Glutamatergic neuron (in vitro differentiated cells): ENCODE results near the gene ZNF862. TPM values are rescaled to one million over a fixed set of nuclear protein-coding genes. Genes with fewer than 3 reads are reported as not detected.

Source experiments
- DNase-seq: peaks from one replicate; pipeline ENCODE4 v3.0.0; 2022
- H3K27ac Mint-ChIP-seq: one replicate; pipeline ENCODE4 v1.8.0; 2020; ENCODE audit warnings: mild to moderate bottlenecking, mixed read lengths, inconsistent platforms; ENCODE audit not compliant: unreplicated experiment
- H3K27me3 Mint-ChIP-seq: one replicate; pipeline ENCODE4 v1.8.0; 2020; ENCODE audit warnings: mild to moderate bottlenecking, moderate library complexity, mixed read lengths, inconsistent platforms; ENCODE audit not compliant: unreplicated experiment
- H3K36me3 Mint-ChIP-seq: one replicate; pipeline ENCODE4 v1.8.0; 2020; ENCODE audit warnings: mild to moderate bottlenecking, mixed read lengths, inconsistent platforms; ENCODE audit not compliant: unreplicated experiment
- H3K4me1 Mint-ChIP-seq: one replicate; pipeline ENCODE4 v1.8.0; 2020; ENCODE audit warnings: mild to moderate bottlenecking, low read depth, mixed read lengths, inconsistent platforms; ENCODE audit not compliant: unreplicated experiment
- H3K4me3 Mint-ChIP-seq: one replicate; pipeline ENCODE4 v1.8.0; 2020; ENCODE audit warnings: mild to moderate bottlenecking, mixed read lengths, inconsistent platforms; ENCODE audit not compliant: unreplicated experiment
- H3K9me3 Mint-ChIP-seq: one replicate; pipeline ENCODE4 v1.8.0; 2020; ENCODE audit warnings: mild to moderate bottlenecking, moderate library complexity, mixed read lengths, inconsistent platforms; ENCODE audit not compliant: unreplicated experiment
- CTCF ChIP-seq: fragments of 200-600 bp; sonication (generic); IDR thresholded peaks from one replicate; pipeline ENCODE4 v1.5.0; 2021; ENCODE audit not compliant: partially characterized antibody, unreplicated experiment
- total RNA-seq: library from RNA; stranded (reverse); fragmentation: NEBNext Ultra II Directional; extraction: Animal tissue kit (Norgen Biotek cat#: 25700); gene quantifications from one replicate; pipeline ENCODE4 v1.2.1, GENCODE V29; 2021; ENCODE audit not compliant: unreplicated experiment

Gene ZNF862
- total RNA-seq, 1 donor from 2014 or later = 12.9 TPM

GRCh38 chr7:149882248-149883047 lies 44.3 kb downstream of the ZNF862 start:
- Mint-ChIP-seq H3K4me3 (no peak overlapping the region), H3K4me1 (peaks cover 21% of the 10 kb centered on the region), H3K27ac (no peak overlapping the region), H3K36me3 (no peaks in the 10 kb centered on the region), H3K9me3 (peaks cover 3% of the 10 kb centered on the region), H3K27me3 (peaks cover 8% of the 10 kb centered on the region)
- DNase-seq = no peak
- no peak for TF ChIP-seq CTCF

GRCh38 chr7:149883048-149883438 lies 44.9 kb downstream of the ZNF862 start:
- TF ChIP-seq CTCF = no peak
- Mint-ChIP-seq H3K9me3 (peaks cover 3% of the 10 kb centered on the region), H3K27me3 (peaks cover 8% of the 10 kb centered on the region), H3K27ac (no peak overlapping the region), H3K4me1 (peaks cover 18% of the 10 kb centered on the region), H3K36me3 (peaks cover 5% of the 10 kb centered on the region), H3K4me3 (no peak overlapping the region)
- DNase-seq = no peak

GRCh38 chr7:149883452-149883861 lies 45.3 kb downstream of the ZNF862 start:
- peaks cover 3% of the 10 kb centered on the region for H3K9me3 Mint-ChIP-seq
- peak; percentile 52 for TF ChIP-seq CTCF
- peaks cover 6% of the 10 kb centered on the region for H3K36me3 Mint-ChIP-seq
- peaks cover 8% of the 10 kb centered on the region for H3K27me3 Mint-ChIP-seq
- H3K4me3 Mint-ChIP-seq = no peak overlapping the region
- peaks cover 17% of the 10 kb centered on the region for H3K4me1 Mint-ChIP-seq
- peak; percentile 65 for DNase-seq
- H3K27ac Mint-ChIP-seq = no peak overlapping the region

GRCh38 chr7:149884016-149884415 lies 45.8 kb downstream of the ZNF862 start:
- no peak for TF ChIP-seq CTCF
- Mint-ChIP-seq H3K27ac (no peak overlapping the region), H3K4me1 (peaks cover 17% of the 10 kb centered on the region), H3K9me3 (peaks cover 3% of the 10 kb centered on the region), H3K4me3 (no peak overlapping the region), H3K27me3 (peaks cover 8% of the 10 kb centered on the region), H3K36me3 (peaks cover 6% of the 10 kb centered on the region)
- DNase-seq = no peak

- Mint-ChIP-seq H3K9me3 (peaks cover 3% of the 10 kb centered on the region), H3K27ac (no peak overlapping the region), H3K4me1 (peaks cover 15% of the 10 kb centered on the region), H3K36me3 (peaks cover 6% of the 10 kb centered on the region), H3K4me3 (no peak overlapping the region), H3K27me3 (peaks cover 8% of the 10 kb centered on the region)
- no peak for TF ChIP-seq CTCF
- no peak for DNase-seq
Measured at GRCh38 chr7:149884541-149884940, 46.4 kb downstream of the ZNF862 start.
